Heart left ventricle (tissue), 16 donors: ENCODE results near the gene CFAP100. TPM values are rescaled to one million over a fixed set of nuclear protein-coding genes. Genes with fewer than 3 reads are reported as not detected.

Source experiments
- ATAC-seq, 4 donors: fragments of 200-7000 bp; cut with Tn5 transposase; one replicate each; pipeline ENCODE4 v1.9.1; 2020 to 2022; ENCODE audit warnings: moderate library complexity in 4 of 4, mild to moderate bottlenecking in 3 of 4, moderate number of reproducible peaks in 1 of 4
- DNase-seq, 5 donors: peaks; one replicate each; pipeline ENCODE4 v3.0.0-alpha.2; 2020
- H3K27ac ChIP-seq, 12 donors: fragments of 200-600 bp; sonication (generic) in 4 of 12; one replicate each; pipeline versions ENCODE4 v1.5.0 to v1.8.0; 2016 to 2022; ENCODE audit warnings: mild to moderate bottlenecking in 2 of 12
- H3K27me3 ChIP-seq, 9 donors: fragments of 200-600 bp; sonication (generic) in 2 of 9; one replicate each; pipeline versions ENCODE4 v1.5.1 to v1.8.0; 2016 to 2022; ENCODE audit warnings: mild to moderate bottlenecking in 3 of 9
- H3K36me3 ChIP-seq, 9 donors: fragments of 200-600 bp; sonication (generic) in 2 of 9; one replicate each; pipeline versions ENCODE4 v1.5.0 to v1.8.0; 2018 to 2022; ENCODE audit warnings: mild to moderate bottlenecking in 2 of 9
- H3K4me1 ChIP-seq, 12 donors: fragments of 200-600 bp; sonication (generic) in 4 of 12; one replicate each; pipeline versions ENCODE4 v1.5.0 to v1.8.0; 2016 to 2022; ENCODE audit warnings: mild to moderate bottlenecking in 3 of 12
- H3K4me3 ChIP-seq, 12 donors: fragments of 200-600 bp; sonication (generic) in 4 of 12; one replicate each; pipeline versions ENCODE4 v1.5.0 to v1.8.0; 2017 to 2022; ENCODE audit warnings: mild to moderate bottlenecking in 9 of 12, moderate library complexity in 4 of 12
- H3K9me3 ChIP-seq, 12 donors: fragments of 200-600 bp; sonication (generic) in 4 of 12; one replicate each; pipeline versions ENCODE4 v1.5.0 to v1.8.0; 2016 to 2022; ENCODE audit warnings: mild to moderate bottlenecking in 1 of 12
- CTCF ChIP-seq, 12 donors: fragments of 200-600 bp; sonication (generic) in 4 of 12; IDR thresholded peaks; one replicate each; pipeline versions ENCODE4 v1.5.0 to v1.8.0; 2018 to 2022; ENCODE audit warnings: antibody characterized with exemption in 12 of 12, mild to moderate bottlenecking in 5 of 12
- POLR2A ChIP-seq, 2 donors: fragments of 450-650 bp; IDR thresholded peaks; one replicate each; pipeline ENCODE4 v1.6.1; 2017; ENCODE audit warnings: antibody characterized with exemption in 2 of 2, mild to moderate bottlenecking in 2 of 2, moderate library complexity in 2 of 2
- WGBS, 4 donors: extraction: QIAGEN DNeasy Blood & Tissue Kit in 2 of 4; methylation state at CpG; one replicate each; pipeline versions ENCODE4 v1.1.5 to v1.1.7; 2013 to 2018; 5-methylcytosine and 5-hydroxymethylcytosine counted together
- intact Hi-C, 10 donors: fragments of 100-400 bp; cut with DNase I; formaldehyde crosslinking; loops; one replicate each; pipeline versions ENCODE4 v1.11.1 to v1.14.2; 2022
- polyA plus RNA-seq, 2 donors: library from polyadenylated mRNA; stranded (reverse); fragments of 200-250 nt; gene quantifications; one replicate each; pipeline ENCODE4 v1.2.3, GENCODE V29; 2013
- total RNA-seq, 9 donors: library from RNA; depleted of rRNA in 2 of 9; stranded (reverse); fragments of >200 nt in 2 of 9; fragmentation: NEBNext Ultra II Directional in 3 of 9; extraction: Animal tissue kit (Norgen Biotek cat#: 25700) in 3 of 9; gene quantifications; one replicate each; pipeline versions ENCODE4 v1.1.0 to v1.2.4, GENCODE V29; 2016 to 2023
- donor health status: ischemic (EF 13 %, LVEDD 7.1; RV severe dilation, severe dysfunction).
- donor health status: healthy with polysubstance abuse.
- donor health status: DM: no; HTN: yes; CAD: no.
- donor health status: DM: no; HTN: no; CAD: no.
- donor health status: ischemic (EF 25% LVEDD 6.9; RV normal size, moderate dysfunction).
- donor health status: ischemic (EF 25% LVEDD 5.7; RV mildly dilated, moderate dysfunction).
- donor health status: healthy.
- donor health status: DM: yes; HTN: yes; CAD: no.
- donor health status: ischemic (EF 35%, LVEDD 5.7; RV mildly dilated, moderate dysfunction).
- donor health status: nonischemic (EF 11% LVEDD 7.7; RV severe dilation, severe dysfunction).
- donor health status: DM: yes; HTN: yes; CAD: no.
- donor health status: PGD.
- donor health status: ischemic (EF 29% LVEDD 5.4; RV normal size, mild dysfunction).
- donor health status: nonischemic (EF 23%, LVEDD 6.1; RV moderate dilation, normal function).

The CFAP100 gene
- total and polyA plus RNA-seq, 11 donors = not detected

- Histone ChIP-seq H3K27me3 (no peaks in the 10 kb centered on the region), H3K9me3 (peaks cover 0 to 36% (median 2%) of the 10 kb centered on the region in 12 donors), H3K4me3 (no peak overlapping the region), H3K36me3 (peaks cover 0 to 33% (median 22%) of the 10 kb centered on the region in 9 donors), H3K4me1 (peaks cover 0 to 12% (median 4%) of the 10 kb centered on the region in 12 donors), H3K27ac (peak overlapping the region in 5 of 12 donors; percentile 1 to 68 (median 25))
- 97 to 99% (median 98%) methylated on average over 6 of the region's 6 CpGs for WGBS, 4 donors
- no peak for TF ChIP-seq CTCF (IDR thresholded peaks at IDR 0.05)
- no peak for TF ChIP-seq POLR2A (IDR thresholded peaks at IDR 0.05)
- intact Hi-C loops = no loop called here
- DNase-seq (no peak), ATAC-seq (peak in 3 of 4 donors; percentile 10 to 19 (median 15))
Measured at GRCh38 chr3:126433105-126433430, 38.4 kb downstream of the CFAP100 start.

GRCh38 chr3:126433496-126434263 is 39.0 kb downstream of the CFAP100 start:
- ATAC-seq (peak; percentile 90 to 96 (median 92)), DNase-seq (peak; percentile 73 to 87 (median 79))
- Histone ChIP-seq H3K9me3 (peaks cover 0 to 31% (median 2%) of the 10 kb centered on the region in 12 donors), H3K27me3 (no peaks in the 10 kb centered on the region), H3K36me3 (peaks cover 0 to 39% (median 28%) of the 10 kb centered on the region in 9 donors), H3K27ac (peak overlapping the region in 6 of 12 donors; percentile 1 to 68 (median 30)), H3K4me1 (peaks cover 0 to 12% (median 4%) of the 10 kb centered on the region in 12 donors), H3K4me3 (no peak overlapping the region)
- intact Hi-C loops = no loop called here
- TF ChIP-seq CTCF (IDR thresholded peaks at IDR 0.05) = no peak
- no peak for TF ChIP-seq POLR2A (IDR thresholded peaks at IDR 0.05)
- WGBS, 4 donors = 74 to 79% (median 76%) methylated on average over 10 to 13 of the region's 13 CpGs

- DNase-seq (no peak), ATAC-seq (no peak)
- intact Hi-C loops = no loop called here
- Histone ChIP-seq H3K36me3 (peaks cover 0 to 45% (median 34%) of the 10 kb centered on the region in 9 donors), H3K4me3 (no peak overlapping the region), H3K9me3 (peaks cover 0 to 25% (median 2%) of the 10 kb centered on the region in 12 donors), H3K27ac (no peak overlapping the region), H3K27me3 (no peaks in the 10 kb centered on the region), H3K4me1 (peaks cover 0 to 12% (median 4%) of the 10 kb centered on the region in 12 donors)
- TF ChIP-seq POLR2A (IDR thresholded peaks at IDR 0.05) = no peak
- no peak for TF ChIP-seq CTCF (IDR thresholded peaks at IDR 0.05)
- 94 to 97% (median 95%) methylated on average over 6 of the region's 6 CpGs for WGBS, 4 donors
Measured at GRCh38 chr3:126434264-126434590, 39.5 kb downstream of the CFAP100 start.

GRCh38 chr3:126434931-126435411 is 40.3 kb downstream of the CFAP100 start:
- no peak for ATAC-seq
- no peak overlapping the region for H3K4me3 ChIP-seq
- TF ChIP-seq CTCF (IDR thresholded peaks at IDR 0.05) (no peak), POLR2A (IDR thresholded peaks at IDR 0.05) (no peak)
- peaks cover 0 to 18% (median 2%) of the 10 kb centered on the region in 12 donors for H3K9me3 ChIP-seq
- H3K27me3 ChIP-seq = no peaks in the 10 kb centered on the region
- peaks cover 0 to 52% (median 41%) of the 10 kb centered on the region in 9 donors for H3K36me3 ChIP-seq
- DNase-seq = peak in 1 of 5 donors; percentile 3
- H3K27ac ChIP-seq = no peak overlapping the region
- intact Hi-C loops = no loop called here
- H3K4me1 ChIP-seq = peaks cover 0 to 12% (median 4%) of the 10 kb centered on the region in 12 donors
- WGBS, 4 donors = 90 to 97% (median 93%) methylated on average over 3 to 8 of the region's 8 CpGs
